ENCODE measurements around the gene KRTAP5-5.
"Not testable (repeated sequence)": the region's sequence is repeated elsewhere in the genome, so short reads cannot be mapped to it uniquely, and the experiment has no call there.

KRTAP5-5 gene

DNA sequence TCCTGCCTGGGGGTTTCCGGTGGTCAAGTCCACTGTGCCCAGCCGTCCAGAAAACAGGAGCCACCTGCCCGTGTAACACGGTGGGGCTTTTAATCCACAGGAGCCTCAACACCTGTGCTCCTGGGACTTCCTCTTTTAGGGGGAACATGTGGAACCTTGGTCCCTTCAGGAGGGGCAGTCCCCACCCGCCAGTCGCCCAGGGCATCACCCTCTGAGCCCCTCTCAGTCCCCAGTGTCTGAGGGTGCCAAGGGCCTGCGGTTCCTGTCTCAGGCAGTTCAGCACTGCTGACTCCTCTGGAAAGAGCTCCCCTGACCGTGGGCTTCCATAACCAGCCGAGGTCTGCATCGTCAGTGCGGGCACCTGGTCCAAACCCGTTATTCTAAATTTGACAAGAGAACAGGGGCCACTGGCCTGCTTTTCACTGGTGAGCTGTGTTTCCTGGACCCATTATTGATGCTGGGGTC lies 15.8 kb downstream of the KRTAP5-5 start:
- Mint-ChIP-seq H3K4me1 (no peaks in the 10 kb centered on the region), H3K27me3 (peaks cover 7% of the 10 kb centered on the region), H3K36me3 (no peaks in the 10 kb centered on the region), H3K4me3 (no peak overlapping the region), H3K27ac (no peak overlapping the region), H3K9me3 (no peaks in the 10 kb centered on the region)

DNA sequence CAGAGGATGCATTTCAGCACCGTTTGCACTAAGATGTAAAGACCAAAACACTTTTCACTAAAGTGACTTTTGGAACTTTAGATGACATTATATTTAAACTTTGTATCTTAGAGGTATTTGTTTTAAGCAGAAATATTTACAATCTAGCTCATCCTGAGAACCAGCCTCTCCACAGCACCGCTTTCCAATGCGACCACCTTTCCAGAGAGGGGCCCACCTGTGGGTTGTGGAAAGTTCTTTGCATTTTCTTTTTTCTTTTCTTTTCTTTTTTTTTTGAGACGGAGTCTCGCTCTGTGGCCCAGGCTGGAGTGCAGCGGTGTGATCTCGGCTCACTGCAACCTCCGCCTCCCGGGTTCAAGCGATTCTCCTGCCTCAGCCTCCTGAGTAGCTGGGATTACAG lies 17.0 kb downstream of the KRTAP5-5 start:
- H3K27me3 Mint-ChIP-seq, H3K36me3 Mint-ChIP-seq, H3K4me3 Mint-ChIP-seq, H3K27ac Mint-ChIP-seq, H3K9me3 Mint-ChIP-seq, H3K4me1 Mint-ChIP-seq: not testable (repeated sequence)

DNA sequence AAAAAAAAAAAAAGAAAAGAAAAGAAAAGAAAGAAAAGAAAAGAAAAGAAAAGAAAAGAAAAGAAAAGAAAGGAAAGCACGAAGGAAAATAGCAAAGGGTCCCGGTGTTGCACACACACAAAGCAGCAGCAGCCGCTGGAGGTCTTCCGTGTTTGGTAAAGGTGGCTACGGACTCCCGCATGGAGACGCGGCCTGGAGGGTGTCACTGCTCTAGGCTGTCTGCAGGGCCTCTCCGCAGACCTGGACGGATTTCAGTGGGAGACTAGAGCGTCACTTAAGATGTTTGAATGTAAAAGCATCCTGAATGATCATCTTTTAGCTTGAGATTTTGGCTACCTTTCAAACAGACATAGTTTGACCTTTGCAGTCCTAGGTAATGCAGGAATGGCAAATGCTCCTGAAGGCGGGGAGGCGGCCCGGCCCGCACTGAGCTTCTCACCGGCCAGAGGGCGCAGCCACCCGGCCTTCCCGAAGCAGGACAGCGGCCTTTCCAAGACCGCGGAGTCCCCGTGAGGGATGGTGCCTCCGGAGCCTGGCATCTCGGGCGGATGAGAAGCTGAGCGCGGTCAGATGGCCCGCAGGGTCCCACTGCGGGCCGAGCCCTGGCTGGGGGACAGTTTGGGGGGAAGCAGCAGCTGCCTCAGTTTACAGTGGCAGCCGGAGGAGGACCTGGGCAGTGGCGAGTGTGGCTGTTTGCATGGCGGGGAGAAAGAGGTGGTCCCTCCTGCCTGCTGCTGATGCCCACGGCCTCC lies 18.5 kb downstream of the KRTAP5-5 start:
- H3K27ac Mint-ChIP-seq, result no peak overlapping the region
- no peak overlapping the region for H3K4me3 Mint-ChIP-seq

DNA sequence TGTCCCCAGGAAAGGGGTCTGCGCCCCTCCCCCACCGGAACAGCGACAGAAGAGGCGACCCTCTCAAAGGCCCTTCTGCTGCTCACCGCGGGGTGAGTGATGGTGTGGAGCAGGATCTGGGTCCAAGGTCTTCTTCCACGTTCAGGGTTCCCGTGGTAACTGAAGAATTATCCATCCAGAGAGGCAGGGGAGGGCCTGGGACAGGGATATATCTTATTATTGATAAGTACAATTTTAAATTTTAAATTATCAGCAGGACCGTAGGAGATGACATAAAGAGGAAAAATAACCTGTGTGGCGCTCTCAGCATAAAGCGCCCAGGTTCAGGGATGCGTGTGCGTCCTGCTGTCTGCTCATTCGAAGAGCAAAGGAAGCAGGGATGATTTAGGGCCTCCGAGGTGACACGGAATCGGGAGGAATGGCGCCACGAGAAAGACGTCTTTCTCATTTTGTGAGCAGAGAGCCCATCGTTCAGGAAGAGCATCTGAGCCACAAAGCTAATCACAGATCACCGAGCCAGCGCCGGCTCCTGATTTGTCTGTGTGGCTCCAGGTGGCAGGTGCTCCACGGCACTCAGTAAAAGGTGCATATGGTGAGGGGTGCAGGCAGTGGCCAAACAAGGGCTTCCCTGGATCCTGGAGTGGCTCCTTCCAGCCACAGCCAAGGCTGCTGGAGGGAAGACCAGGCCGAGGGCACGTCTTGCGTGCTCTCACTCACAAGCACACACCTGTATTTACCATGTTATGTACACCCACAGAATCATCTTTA lies 19.3 kb downstream of the KRTAP5-5 start:
- H3K36me3 Mint-ChIP-seq, result no peaks in the 10 kb centered on the region
- H3K27me3 Mint-ChIP-seq, result peaks cover 8% of the 10 kb centered on the region
- no peaks in the 10 kb centered on the region for H3K9me3 Mint-ChIP-seq
- H3K4me3 Mint-ChIP-seq, result no peak overlapping the region
- H3K4me1 Mint-ChIP-seq, result no peaks in the 10 kb centered on the region
- H3K27ac Mint-ChIP-seq, result no peak overlapping the region

More for the DNA sequence above, 18.5 kb downstream of the KRTAP5-5 start:
- Mint-ChIP-seq H3K36me3 (no peaks in the 10 kb centered on the region), H3K4me1 (no peaks in the 10 kb centered on the region), H3K27me3 (peaks cover 8% of the 10 kb centered on the region), H3K9me3 (no peaks in the 10 kb centered on the region)

DNA sequence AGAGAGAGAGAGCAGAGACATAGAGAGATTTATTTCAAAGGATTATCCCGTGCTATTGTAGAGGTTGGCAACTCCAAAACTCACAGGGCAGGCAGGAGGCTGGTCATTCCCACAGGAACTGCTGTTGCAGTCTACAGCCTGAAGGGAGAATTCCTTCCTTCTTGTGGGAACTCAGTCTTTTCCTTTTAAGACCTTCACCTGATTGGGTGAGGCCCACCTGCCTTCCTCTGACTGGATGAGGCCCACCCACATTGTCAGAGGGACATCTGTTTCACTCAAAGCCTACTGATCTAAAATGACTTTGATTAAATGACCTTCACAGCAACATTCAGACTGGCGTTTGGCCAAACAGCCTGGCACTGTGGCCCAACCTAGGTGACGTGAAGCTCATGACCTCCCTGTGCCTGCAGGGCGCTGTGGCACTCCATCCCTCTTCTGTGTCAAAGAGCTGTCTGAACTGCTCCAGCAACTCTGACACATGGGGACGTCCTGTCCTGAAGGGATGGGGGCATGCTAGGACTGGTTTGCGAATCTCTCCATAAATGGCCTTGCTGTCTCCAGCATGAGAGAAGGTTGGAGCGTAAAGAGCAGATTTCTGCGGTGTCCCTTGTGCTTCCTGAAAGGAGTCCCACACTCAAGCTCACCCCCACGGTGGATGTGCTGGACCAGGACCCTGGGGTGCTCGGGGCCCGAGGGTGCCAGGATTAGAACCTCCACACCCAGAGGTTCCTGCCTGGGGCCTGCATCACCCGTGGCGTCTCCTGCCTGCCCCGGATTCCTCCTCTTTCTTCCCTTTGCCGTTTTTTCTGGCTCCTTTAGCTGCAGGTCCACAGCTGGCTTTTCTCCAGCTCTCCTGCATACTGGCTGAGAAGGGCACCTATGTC lies 20.7 kb downstream of the KRTAP5-5 start:
- H3K36me3 Mint-ChIP-seq, result no peaks in the 10 kb centered on the region
- H3K4me3 Mint-ChIP-seq, result no peak overlapping the region
- H3K9me3 Mint-ChIP-seq, result no peaks in the 10 kb centered on the region
- H3K27ac Mint-ChIP-seq, result no peak overlapping the region
- H3K4me1 Mint-ChIP-seq, result no peaks in the 10 kb centered on the region
- peaks cover 3% of the 10 kb centered on the region for H3K27me3 Mint-ChIP-seq

DNA sequence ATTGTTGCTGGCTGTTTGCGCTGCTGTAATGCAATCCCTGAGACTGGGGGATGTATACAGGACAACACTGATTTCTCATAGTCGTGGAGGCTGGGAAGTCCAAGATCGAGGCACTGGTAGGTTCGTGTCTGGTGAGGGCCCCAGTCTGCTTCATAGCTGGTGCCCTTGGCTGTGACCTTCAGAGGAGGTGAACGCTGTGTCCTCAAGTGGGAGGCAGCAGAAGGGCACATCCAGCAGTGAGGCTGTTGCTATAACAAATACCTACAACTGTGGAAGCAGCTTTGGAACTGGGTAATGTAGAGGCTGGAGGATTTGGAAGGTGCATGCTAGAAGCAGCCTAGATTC lies 21.3 kb downstream of the KRTAP5-5 start:
- H3K27ac Mint-ChIP-seq, result no peak overlapping the region
- no peaks in the 10 kb centered on the region for H3K36me3 Mint-ChIP-seq

DNA sequence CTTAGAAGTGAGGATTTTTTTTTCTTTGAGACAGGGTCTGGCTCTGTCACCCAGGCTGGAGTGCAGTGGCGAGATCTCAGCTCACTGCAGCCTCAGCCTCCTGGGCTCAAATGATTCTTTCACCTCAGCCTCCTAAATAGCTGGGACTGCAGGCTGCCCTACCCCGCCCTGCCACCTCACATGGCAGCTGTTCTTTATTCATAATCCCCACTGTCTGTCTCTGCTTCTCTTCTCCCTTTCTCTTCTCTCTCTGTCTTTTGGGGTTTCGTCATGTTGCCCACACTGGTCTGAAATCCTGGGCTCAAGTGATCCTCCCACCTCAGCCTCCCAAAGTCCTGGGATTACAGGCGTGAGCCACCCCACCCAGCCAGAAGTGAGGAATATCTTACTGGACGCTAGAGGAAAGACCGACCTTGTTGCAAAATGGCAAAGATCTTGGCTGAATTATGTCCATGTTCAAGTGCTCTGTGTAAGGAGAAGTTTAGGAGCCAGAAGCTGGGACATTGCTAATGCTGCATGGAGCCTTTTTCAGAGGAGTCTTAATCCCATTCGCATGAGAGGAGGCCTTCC lies 21.9 kb downstream of the KRTAP5-5 start:
- no peaks in the 10 kb centered on the region for H3K36me3 Mint-ChIP-seq
- no peak overlapping the region for H3K4me3 Mint-ChIP-seq
- H3K27ac Mint-ChIP-seq, result no peak overlapping the region
- no peaks in the 10 kb centered on the region for H3K9me3 Mint-ChIP-seq
- H3K27me3 Mint-ChIP-seq, result peaks cover 3% of the 10 kb centered on the region
- no peaks in the 10 kb centered on the region for H3K4me1 Mint-ChIP-seq

More for the DNA sequence above, 21.3 kb downstream of the KRTAP5-5 start:
- Mint-ChIP-seq H3K27me3 (peaks cover 3% of the 10 kb centered on the region), H3K4me1 (no peaks in the 10 kb centered on the region), H3K9me3 (no peaks in the 10 kb centered on the region), H3K4me3 (no peak overlapping the region)

DNA sequence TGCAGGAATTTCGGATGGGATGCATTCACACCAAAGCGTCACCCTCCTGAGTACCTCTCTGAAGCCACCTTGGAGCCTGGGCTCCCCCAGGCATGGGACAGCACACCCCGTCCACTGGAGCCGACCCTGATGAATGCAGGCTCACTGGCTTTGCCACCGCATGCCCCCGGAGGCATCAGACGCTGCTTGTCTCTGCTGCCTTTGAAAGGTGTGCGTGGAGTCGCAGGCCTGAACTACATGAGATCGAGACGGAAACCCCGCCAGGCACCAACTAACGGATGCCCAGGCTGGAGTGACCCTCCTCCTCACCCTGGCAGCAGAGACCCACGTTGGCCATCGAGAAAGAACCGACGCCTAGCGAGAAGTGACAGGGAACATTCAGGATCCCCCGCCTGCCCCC lies 22.5 kb downstream of the KRTAP5-5 start:
- H3K27me3 Mint-ChIP-seq, result peaks cover 3% of the 10 kb centered on the region
- no peaks in the 10 kb centered on the region for H3K4me1 Mint-ChIP-seq
- no peaks in the 10 kb centered on the region for H3K9me3 Mint-ChIP-seq
- H3K27ac Mint-ChIP-seq, result no peak overlapping the region
- H3K36me3 Mint-ChIP-seq, result no peaks in the 10 kb centered on the region
- H3K4me3 Mint-ChIP-seq, result no peak overlapping the region

DNA sequence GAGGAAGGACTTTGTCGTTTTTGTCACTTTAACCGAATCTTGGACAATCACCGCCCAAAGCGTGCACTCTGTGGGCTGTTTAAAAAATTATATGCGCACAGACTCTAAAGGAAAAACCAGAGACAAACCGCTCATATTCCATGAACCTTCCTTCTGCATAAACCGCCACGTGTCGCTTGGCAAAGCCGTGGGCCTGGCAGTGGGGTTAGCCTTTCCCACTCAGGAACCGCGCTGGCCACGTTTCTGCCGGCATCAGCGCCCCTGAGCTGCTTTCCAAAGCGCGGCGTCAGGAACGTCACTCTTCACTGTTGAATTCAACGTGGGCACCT lies 22.8 kb downstream of the KRTAP5-5 start:
- Mint-ChIP-seq H3K27me3 (peaks cover 3% of the 10 kb centered on the region), H3K9me3 (no peaks in the 10 kb centered on the region), H3K36me3 (no peaks in the 10 kb centered on the region), H3K4me1 (no peaks in the 10 kb centered on the region), H3K4me3 (no peak overlapping the region), H3K27ac (no peak overlapping the region)

DNA sequence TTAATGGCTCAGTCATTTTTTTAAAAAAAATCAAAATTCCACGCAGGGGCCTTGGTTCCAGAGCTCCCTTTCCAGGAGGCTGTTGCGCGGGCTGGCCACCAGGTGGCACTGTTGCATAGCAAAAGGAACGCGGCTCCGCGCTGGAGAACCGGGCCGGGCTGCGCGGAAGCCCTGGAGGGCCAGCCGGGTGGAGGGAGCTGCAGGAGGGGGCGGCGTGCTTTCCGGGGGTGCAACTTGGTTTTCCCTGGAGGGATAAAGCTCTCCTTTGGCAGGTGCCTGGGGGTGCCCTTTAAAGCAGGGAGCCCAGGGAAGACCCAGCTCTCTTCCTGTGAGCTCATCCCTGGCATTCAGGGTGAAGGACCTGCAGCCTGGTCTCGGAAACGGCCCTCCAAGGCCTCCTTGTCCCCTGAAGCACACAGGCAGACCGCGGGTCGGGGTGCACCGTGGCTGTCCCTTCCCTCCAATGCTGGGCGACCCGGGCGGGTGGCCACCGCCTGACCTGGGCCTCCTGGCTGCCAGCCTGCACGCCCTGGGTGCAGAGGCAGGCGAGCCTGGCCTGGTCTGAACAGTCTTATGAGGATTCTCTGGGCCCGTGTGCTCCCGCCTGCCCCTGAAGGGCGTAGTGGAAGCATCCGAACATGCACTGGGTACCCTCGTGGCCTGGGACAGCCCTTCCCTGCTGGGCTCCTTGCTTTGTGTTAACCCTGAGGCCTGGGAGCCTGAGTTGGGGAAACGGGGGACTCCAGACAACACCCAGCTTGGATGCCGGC lies 23.4 kb downstream of the KRTAP5-5 start:
- no peak overlapping the region for H3K4me3 Mint-ChIP-seq
- no peaks in the 10 kb centered on the region for H3K9me3 Mint-ChIP-seq
- peaks cover 5% of the 10 kb centered on the region for H3K27me3 Mint-ChIP-seq
- H3K36me3 Mint-ChIP-seq, result no peaks in the 10 kb centered on the region
- no peaks in the 10 kb centered on the region for H3K4me1 Mint-ChIP-seq
- no peak overlapping the region for H3K27ac Mint-ChIP-seq

DNA sequence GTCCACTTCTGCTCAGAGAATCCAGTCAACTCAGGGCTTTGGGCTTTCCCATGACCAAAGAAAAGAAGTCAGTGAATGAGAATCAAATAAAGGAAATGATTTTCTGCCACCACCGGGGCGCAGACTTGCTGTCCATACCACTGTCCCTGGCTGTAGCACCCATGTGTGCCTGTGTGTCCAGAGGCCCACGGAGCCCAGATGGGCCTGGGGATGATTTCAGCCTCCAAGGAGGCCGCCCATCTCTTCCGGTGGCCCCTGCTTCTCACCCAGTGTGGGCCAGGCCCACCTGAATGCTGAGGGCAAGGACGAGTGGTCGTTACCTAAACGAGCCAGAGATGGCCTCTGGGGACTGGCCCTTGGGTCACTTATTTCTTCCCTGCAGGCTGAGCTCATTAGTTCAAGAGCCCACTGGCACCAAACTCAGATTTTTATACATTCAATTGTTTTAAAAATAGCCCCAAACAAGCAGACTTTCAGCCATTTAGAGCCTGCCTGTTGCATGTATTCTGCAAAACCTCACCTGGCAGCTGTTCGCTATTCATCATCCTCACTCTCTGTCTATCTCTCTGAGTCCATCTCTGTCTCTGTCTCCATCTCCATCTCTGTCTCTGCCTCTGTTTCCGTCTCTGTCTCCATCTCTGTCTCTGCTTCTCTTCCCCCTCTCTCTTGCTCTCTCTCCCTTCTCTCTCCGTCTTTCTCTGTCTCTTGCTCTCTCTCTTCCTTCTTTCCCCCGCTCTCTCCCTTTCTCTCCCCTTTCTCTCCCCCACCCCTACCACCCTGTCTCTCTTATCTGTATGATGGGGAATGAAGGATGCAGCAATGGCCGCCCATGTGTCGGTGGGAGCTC lies 24.2 kb downstream of the KRTAP5-5 start:
- H3K27me3 Mint-ChIP-seq, result peaks cover 5% of the 10 kb centered on the region
- no peaks in the 10 kb centered on the region for H3K9me3 Mint-ChIP-seq
- H3K36me3 Mint-ChIP-seq, result no peaks in the 10 kb centered on the region
- no peak overlapping the region for H3K27ac Mint-ChIP-seq
- no peak overlapping the region for H3K4me3 Mint-ChIP-seq
- no peaks in the 10 kb centered on the region for H3K4me1 Mint-ChIP-seq

DNA sequence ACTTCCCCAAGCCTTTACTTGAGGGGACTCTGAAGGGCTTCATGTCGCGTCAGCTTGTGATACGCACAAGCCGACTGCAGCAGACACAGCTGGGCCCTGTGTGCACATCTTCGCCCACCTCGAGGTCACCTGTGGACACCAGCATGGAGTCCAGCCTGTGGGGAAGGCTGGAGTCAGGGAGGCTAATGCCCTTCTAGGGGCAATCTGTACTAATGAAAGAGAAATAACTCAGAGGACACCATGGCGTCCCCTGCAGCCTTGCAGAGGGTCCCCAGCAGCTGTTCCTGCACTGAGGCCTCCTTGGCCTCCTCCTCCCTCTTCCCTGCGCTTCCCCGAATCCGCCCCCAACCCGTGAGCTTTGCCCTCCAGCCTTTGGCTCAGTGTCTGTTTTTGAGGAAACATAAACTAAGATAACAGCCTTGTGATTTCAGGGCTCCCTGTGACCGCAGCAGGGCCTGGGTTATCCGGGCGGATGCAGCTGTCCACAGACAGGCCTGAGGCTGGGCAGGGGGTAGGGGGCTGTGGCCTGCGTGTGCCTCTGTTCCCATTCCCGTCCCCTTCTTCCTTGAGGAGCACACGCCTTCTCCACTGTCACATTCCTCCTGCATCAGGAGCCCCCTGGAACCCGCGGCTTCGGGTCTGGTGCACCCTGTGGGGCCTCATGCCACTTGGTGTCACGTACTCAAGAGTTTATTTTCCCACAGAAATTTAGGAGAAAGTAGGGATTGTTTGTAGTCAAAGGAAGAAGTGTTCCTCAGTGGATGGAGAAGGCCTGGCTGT lies 25.0 kb downstream of the KRTAP5-5 start:
- Mint-ChIP-seq H3K36me3 (no peaks in the 10 kb centered on the region), H3K4me3 (no peak overlapping the region), H3K27me3 (peaks cover 5% of the 10 kb centered on the region), H3K4me1 (peaks cover 7% of the 10 kb centered on the region), H3K27ac (peak overlapping the region; percentile 55), H3K9me3 (no peaks in the 10 kb centered on the region)

DNA sequence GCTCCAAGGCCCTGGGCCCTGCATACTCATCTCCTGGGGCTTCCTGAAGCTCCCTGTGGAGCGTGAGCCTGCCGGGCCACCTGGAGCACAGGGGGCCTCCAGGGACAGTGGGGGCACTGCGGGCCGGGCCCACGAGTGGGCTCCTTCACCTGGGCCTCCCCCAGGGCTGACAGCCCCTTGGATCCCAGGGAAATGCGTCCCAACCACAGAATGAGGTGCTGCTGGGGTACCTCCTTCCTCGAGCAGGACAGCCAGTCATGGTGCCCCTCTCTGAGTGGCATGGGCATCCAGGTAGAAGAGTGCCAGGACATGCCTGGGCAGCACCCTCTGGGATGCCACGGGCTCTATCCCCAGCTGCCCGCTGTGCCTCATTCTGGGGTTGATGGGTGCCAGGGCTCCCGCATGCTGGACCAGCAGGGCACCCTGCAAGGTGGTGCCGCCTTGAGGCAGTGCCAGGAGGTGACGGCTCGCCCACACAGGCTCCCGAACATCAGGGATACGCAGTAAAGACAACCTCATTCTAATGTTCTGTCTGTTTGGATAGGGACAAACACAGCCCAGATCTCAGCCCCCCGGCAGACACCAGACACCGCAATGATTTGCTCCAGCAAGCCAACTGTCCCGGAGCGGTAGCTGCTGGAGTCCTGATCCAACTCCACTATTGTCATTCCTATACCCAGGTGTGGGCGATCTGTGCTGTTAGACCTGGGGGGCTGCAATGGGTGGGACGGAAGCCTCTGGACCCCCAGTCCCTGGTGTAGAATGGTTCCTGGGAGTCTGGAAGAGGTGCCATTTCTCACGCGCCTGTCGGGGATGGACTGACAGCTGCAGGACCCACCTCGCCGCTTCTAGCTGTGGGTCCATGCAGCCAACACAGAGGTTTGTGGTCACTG lies 25.8 kb downstream of the KRTAP5-5 start:
- peaks cover 13% of the 10 kb centered on the region for H3K27me3 Mint-ChIP-seq
- H3K4me1 Mint-ChIP-seq, result peaks cover 15% of the 10 kb centered on the region
- no peak overlapping the region for H3K27ac Mint-ChIP-seq
- no peaks in the 10 kb centered on the region for H3K36me3 Mint-ChIP-seq
- H3K9me3 Mint-ChIP-seq, result no peaks in the 10 kb centered on the region
- H3K4me3 Mint-ChIP-seq, result no peak overlapping the region

All from activated naive CD4-positive, alpha-beta T cell treated with anti-CD3 and anti-CD28 coated beads, Interleukin-2, amount 50 U/mL, for 24 hours (primary cell).